HG02588 (cell line): ENCODE results near the gene PAPSS2.
"Not testable (repeated sequence)": the region's sequence is repeated elsewhere in the genome, so short reads cannot be mapped to it uniquely, and the experiment has no call there.

Source experiments
- ATAC-seq: cut with Tn5 transposase; IDR thresholded peaks from one replicate; pipeline ENCODE4 v1.9.1; 2021; ENCODE audit warnings: mild to moderate bottlenecking, moderate library complexity; ENCODE audit not compliant: unreplicated experiment

Gene PAPSS2

DNA sequence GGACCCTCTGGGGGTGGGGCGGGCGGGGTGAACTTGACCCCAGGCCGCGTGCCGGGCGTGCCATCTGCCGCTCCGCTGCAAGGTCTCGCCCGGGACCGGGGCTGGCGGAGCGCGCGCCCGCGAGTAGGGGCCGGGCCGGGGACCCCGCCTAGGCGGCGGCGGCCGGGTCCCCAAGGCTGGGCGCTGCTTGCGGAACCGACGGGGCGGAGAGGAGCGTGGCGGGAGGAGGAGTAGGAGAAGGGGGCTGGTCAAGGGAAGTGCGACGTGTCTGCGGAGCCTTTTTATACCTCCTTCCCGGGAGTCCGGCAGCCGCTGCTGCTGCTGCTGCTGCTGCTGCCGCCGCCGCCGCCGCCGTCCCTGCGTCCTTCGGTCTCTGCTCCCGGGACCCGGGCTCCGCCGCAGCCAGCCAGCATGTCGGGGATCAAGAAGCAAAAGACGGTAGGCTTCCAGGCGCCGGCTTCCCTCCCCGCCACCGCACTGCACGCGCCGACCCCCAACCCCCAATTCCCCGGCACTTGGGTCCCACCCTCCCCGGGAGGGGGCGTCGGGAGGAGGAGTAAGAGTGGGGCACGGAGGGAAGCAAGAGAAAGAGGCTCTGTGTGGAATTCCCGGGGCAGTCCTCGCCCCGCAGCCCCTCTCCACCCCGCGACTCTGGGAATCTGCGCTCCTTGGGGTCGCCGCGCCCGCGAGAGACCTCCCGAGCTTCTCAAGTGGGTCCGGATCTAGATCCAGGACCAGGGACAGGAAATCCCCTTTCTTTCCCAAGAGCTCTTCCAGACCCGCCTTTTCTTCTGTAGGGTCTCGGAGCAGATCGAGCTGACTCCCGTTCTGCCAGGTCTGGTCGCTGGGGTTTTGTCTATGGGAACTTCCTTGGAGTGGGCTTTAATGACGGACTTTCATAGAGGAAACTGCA is at the start of gene PAPSS2:
TSS of gene PAPSS2 (plus strand) at position 308 of the 913 bp plus-strand sequence. CDS start at position 412, 104 bp downstream.
- ATAC-seq = no peak

DNA sequence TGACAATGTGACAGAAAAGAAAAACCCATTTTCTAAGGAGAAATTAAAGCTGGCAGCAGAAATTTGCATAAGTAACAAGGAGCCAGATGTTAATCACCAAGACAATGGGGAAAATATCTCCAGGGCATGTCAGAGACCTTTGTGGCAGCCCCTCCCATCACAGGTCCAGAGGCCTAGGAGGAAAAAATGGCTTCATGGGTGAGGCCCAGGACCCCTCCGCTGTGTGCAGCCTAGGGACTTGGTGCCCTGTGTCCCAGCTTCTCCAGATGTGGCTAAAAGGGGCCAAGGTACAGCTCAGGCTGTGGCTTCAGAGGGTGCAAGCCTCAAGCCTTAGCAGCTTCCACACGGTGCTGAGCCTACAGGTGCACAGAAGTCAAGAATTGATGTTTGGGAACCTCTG is 48.3 kb upstream of the PAPSS2 start:
- ATAC-seq = not testable (repeated sequence)

DNA sequence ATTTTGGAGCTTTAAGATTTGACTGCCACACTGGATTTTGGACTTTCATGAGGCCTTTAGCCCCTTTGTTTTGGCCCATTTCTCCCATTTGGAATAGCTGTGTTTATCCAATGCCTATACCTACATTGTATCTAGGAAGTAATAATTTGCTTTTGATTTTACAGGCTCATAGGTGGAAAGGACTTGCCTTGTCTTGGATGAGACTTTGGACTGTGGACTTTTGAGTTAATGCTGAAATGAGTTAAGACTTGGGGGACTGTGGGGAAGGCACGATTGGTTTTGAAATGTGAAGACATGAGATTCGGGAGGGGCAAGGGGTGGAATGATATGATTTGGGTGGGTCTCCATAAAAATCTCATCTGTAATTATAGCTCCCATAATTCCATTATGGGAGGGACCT is 47.6 kb upstream of the PAPSS2 start:
- ATAC-seq = no peak

DNA sequence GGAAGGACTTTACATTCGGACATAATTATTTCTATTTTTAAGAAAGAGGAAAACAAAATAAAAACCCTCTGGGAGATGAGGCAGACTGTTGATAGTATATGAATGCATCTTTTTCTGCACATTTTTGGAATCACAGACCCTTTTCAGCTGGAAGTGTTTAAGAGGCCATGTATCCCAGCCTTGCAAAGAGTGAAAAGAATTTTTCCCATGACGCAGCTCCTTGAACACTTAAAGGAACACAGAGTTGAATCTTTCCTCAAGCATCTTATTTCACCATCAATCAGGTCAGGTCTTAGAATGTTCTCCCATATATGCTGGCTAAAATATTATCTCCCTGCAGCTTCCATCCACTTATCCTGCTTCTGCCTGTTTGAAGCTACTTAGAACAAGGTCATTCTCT is 45.9 kb upstream of the PAPSS2 start:
- ATAC-seq = no peak

DNA sequence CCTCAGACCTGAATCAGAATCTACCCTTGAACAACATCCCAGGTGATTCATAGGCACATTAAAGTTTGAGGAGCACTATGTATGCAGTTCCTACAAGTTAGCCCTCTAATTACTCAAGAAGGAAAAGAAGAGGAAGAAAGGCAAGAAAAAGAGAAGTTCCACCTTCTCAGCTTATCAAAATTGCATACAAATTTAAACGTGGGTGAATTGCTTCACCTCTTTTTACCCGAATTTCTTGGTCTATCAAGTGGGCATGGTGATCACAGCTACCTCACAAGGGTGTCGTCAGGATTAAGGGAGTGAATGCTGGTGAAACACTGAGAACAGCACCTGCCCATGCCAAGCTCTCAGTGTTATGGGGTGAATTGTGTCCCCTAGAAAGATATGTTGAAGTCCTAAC is 43.8 kb upstream of the PAPSS2 start:
- ATAC-seq = no peak

DNA sequence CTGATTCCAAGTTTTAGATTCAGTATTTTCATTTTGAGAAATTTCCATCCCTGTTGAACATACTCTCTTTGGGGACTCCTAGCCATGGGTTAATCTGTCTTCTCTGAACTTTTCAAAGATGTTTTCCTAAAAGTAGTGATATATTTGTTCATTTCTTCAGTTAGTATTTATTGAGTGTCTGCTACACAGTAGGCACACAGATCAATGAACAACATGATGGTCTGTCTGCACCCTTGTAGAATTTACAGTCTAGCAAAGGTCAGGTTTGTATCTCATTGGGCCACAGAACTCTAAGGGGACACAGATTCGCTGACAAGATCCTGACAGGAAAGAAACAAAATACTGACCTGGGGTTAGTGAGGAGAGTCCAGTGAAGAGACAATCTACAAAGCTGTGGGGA is 42.2 kb upstream of the PAPSS2 start:
- ATAC-seq = no peak

DNA sequence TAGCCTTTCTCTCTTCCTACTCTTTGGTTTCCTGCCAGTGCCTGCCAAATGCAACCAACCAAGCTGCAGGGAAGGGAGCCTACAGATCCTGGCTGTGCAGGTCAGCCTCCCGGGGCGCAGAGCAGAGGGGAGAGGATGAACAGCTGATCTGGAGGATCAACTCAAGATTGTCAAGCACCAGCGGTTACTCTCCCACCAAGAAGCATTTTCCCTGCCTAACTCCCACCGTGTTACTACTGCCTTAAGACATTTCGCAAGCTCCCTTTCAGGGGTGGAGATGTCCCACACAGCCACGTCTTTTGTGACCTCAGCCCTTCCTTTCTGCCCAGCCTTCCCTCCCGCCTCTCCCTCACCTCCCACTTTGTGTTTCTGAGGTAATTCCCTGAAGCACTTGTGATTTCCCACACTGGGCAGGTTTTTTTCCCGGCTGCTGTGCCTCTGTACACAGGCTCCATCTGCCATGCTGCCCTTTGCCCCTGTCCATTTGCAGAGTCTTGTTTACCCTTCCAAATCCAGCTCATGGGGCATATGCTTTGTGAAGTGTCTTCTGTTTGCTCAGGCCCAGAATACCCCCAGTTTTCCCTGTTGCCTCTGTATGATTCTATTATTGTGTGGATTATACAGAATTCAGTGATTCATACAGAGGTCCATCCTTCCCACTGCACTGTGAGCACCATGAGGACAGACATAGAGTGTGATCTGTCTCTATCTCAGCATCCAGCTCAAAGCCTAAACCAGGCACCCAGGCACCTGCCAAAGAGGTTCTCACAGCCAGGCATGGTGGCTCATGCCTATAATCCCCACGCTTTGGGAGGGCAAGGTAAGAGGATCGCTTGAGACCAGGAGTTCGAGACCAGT is 40.9 kb upstream of the PAPSS2 start:
- no peak for ATAC-seq

DNA sequence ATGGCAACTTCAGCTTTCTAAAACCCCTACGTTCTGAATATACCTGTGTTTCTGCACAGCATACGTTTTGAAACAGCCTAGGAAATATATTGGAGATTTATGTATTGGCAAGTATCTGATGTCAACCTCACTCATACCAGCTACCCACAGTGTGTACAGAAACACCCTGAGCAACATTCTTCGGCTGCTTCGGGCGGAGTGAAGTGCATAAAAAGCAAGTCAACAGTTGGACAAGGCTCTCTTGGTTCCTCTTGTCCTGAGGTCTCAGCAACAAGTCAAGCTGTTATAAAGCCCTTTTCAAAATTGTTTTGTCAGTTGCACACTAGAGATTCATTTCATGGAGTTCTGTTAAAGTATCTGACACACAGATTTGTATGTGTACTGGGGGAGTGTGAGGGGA is 40.0 kb upstream of the PAPSS2 start:
- ATAC-seq = no peak

DNA sequence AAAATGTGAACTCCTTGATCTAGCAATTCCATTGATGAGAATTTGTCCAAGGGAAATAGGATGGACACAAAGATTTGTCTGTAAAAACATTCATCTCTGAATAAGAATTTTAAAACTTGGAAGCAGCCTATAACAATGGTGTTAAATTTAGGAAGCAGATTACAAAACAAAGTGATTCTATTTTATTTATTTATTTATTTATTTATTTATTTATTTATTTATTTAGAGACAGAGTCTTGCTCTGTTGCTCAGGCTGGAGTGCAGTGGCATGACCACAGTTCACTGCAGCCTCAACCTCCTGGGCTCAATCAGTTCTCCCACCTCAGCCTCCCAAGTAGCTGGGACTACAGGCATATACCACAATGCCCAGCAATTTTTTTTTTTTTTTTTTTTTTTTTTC is 38.2 kb upstream of the PAPSS2 start:
- ATAC-seq = not testable (repeated sequence)

DNA sequence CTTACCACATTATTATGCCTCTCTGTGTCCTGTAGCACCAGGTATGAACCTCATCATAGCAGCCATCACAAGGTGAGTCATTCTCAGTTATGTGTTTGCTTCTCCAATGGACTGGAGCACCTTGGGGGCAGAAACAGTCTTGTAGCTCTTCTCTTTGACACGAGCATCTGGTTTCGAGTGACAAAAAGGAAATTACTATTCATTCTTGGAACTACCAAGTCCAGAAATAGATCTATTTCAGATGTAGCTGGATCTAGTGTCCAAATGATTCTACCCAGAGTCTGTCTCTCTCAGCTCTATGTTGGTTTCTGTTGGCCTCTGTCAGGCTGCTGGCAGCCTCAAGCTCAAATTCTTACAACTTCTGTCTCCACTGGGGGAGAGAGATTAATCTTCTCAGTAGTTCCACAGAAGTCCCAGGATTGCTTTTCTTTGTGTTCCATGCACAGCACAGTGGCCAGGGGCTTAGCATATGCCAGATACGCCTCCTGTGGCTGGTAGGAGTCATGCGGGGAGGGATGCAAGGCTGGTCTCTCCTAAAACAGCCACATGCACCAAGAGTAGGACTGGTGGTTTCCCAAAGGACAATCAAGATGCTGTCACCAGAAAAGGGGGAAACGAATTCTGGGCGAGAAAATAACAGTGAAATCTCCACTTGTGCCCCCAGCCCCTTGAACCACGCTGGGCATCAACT is 37.2 kb upstream of the PAPSS2 start:
- peak; percentile 46 for ATAC-seq

DNA sequence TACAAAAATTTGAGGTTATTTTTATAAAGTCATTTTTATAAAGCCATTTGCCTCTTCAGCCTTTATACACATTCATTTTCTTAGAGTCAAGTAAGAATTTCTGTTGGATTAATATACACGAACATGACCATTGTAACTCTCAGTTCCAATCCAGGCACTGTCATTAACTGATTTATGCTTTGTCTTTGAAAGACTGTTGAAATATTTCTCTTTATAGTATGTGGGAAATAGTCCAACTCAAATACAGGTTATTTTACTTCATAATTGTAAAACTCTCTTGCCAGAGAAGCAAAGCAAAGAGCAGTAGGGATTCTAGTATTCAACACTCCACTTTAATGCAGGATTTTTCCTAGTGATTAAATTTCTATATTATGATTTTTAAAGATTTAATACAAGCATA is 36.5 kb upstream of the PAPSS2 start:
- no peak for ATAC-seq

DNA sequence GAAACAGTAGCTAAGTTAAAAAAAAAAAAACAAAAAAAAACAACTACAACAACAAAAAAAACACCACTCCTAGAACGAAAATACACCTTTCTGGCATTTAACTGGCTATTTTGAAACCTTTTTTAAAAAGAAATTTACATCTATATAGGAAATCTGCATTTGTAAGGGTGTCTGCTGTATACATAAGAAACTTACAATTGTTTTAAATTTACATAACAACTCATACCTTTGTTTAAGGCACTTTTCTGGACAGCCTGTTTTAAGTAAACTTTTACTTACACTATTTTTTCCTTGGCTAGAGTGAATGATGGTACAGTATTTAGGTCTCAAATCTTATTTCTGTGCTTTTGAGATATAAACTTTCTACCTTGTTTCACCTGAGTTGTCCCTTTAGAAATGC is 34.0 kb upstream of the PAPSS2 start:
- ATAC-seq = no peak

DNA sequence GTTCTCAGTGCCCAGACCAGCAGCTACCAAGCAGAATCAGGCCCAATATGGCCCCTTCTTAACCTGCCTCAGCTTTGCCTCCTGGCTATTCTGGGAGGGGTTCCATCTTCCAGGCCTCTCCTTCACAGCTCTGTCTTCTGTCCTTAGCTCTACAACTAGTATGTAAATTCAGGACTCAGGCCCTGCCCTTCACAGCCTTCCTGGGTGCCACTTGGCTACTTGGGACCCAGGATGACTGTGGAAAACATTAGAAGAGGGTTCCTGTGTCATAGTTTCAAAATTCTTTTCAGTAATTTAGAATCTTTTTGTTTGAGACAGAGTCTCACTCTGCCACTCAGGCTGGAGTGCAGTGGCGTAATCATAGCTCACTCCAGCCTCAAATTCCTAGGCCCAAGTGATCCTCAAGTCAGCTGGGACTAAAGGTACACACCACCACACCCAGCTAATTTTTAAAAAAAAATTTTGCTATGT is 33.2 kb upstream of the PAPSS2 start:
- no peak for ATAC-seq

DNA sequence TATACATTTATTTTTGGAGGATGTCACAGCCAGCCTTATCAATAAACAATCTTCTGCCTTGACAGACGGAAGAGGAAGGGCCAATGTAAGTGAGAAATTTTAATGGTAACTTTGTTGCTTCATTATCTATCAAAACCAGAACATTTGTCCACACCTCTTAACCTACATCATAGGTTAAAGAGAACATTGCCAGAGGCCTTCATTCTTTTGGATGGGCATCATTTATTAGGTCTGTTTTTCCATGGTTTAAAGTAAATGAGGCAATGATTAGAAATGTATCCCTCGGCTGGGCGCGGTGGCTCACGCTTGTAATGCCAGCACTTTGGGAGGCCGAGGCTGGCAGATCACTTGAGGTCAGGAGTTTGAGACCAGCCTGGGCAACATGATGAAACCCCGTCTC is 29.5 kb upstream of the PAPSS2 start:
- ATAC-seq = no peak

DNA sequence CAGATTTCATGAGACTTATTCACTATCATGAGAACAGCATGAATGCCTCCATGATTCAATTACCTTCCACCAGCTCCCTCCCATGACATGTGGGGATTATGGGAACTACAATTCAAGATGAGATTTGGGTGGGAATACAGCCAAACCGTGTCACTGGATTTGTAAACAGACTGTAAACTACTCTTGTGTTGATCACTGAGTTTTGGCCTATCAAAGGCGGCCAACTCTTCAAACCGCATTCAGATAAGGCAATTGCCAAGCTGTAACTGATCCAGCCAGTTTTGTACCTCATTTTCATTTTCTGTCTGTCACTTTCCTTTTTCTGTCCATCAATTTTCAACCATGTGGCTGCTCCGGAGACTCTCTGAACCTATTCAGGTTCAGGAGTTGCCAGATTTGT is 27.2 kb upstream of the PAPSS2 start:
- no peak for ATAC-seq

DNA sequence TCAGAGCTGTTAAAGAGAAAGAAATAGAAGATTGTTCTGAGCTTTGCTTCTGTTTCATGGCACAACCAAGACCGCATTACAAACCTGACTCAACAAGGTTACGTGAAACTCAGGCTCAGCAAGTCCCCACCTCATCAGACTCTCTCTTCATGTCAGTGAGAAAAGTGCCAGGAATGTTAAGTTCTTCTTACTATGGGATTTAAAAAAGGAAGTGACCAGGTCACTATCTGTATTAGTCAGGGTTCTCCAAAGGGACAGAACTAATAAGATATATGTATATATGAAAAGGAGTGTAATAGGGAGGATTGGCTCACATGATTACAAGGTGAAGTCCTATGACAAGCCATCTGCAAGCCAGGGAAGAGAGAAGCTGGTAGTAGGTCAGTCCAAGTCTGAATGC is 25.4 kb upstream of the PAPSS2 start:
- ATAC-seq = no peak

DNA sequence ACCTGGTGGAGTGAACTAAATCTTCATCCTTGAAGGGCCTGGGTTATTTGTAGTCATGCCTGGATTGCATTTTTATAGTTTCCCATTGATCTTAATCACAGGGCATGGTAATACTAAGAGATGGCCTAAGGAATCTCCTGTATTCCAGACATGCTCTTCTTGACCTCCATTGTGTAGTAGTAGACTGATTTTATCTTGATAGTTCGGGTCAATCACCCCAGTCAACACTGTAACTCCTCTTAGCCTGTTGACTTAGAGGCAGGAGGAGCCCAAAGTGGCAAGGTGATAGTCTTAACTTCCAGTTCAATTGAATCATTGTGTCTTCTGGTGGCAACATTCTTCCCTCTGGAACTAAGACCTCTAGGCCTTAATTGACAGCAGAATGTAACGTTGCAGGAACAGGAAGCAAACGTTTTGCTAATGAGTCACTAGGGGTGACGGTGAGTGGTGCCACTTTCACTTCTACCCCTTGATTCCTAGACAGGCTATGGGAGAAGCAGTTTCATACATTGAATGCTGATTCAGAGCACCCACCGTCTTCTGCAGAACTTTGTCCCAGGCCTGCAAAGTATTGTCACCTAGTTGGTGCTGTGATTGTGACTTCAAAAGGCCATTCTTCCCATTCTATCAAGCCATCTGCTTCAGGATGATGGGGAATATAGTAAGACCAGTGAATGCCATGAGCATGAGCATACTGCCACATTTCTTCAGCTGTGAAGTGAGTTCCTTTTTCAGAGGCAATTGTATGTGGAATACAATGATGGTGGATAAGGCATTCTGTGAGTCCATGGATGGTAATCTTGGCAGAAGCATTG is 24.0 kb upstream of the PAPSS2 start:
- no peak for ATAC-seq

DNA sequence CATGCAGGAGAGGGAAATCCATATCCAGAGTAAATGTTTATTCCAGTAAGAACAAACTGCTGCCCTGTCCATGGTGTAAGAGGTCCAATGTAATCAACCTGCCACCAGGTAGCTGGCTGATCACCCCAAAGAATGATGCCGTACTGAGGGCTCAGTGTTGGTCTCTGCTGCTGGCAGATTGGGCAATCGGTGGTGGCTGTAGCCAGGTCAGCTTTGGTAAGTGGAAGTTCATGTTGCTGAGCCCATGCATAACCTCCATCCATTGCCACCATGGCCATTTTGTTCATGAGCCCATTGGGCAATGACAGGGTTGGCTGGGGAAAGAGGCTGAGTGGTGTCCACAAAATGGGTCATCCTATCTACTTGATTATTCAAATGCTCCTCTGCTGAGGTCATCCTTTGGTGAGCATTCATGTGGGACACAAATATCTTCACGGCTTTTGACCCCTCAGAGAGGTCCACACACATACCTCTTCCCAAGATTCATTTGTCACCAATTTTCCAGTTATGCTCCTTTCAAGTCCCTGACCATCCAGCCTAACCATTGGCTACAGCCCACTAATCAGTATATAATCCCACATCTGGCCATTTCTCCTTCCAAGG is 23.3 kb upstream of the PAPSS2 start:
- no peak for ATAC-seq

DNA sequence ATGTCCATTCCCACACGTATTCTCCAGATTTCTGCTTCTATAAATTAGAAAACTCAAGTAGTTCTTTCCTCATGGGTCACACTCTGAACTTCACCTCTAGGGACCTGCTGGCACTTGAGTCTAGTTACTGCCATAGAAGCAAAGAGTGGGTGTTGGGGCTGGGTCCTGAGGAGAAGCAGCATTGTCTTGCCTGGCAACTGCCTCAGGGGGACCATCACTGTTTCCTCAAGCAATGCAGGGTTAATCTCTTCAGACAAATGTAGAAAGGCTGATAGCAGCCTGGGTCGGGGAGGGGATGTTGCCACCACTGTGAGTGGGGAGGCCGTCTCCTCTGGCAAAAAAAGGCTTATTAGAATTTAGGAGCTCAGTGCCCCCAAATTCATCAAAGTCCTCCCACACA is 20.2 kb upstream of the PAPSS2 start:
- no peak for ATAC-seq

DNA sequence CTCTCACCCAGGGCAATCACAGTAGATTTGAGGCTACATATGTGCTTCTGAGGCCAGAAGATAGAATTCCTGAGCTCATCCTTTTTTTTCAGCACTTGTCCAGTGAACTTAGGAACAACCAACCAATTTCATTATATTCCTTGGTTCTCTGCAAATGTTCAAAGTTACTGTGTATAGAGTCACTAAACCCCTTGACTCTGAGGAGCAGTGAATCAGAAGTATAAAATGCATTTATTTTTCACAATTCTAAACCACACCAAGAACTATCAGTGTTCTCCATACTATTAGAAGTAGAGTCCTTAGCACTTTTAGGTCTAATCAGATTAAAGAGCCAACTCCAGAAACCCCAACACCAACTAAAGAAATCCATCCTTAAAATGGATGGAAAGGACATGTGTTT is 19.6 kb upstream of the PAPSS2 start:
- no peak for ATAC-seq
